Hepatocyte (in vitro differentiated cells): ENCODE results near the gene STOM.

Experiments
- EZH2 ChIP-seq: fragments of 200-600 bp; sonication (generic); IDR thresholded peaks from 2 replicates; pipeline ENCODE4 v1.6.1; 2016; ENCODE audit warnings: antibody characterized with exemption, mild to moderate bottlenecking, borderline replicate concordance
- EZH2phosphoT487 ChIP-seq: fragments of 200-600 bp; sonication (generic); IDR thresholded peaks from one replicate; pipeline ENCODE4 v1.6.1; 2018; ENCODE audit warnings: antibody characterized with exemption, mild to moderate bottlenecking, low read depth, moderate library complexity; ENCODE audit not compliant: unreplicated experiment, severe bottlenecking
- TF ChIP-seq, protein P1 (sequence below): fragments of 200-600 bp; sonication (generic); IDR thresholded peaks from 2 replicates; pipeline ENCODE4 v1.5.1; 2016; ENCODE audit warnings: antibody characterized with exemption, mild to moderate bottlenecking; ENCODE audit not compliant: poor library complexity

DNA sequence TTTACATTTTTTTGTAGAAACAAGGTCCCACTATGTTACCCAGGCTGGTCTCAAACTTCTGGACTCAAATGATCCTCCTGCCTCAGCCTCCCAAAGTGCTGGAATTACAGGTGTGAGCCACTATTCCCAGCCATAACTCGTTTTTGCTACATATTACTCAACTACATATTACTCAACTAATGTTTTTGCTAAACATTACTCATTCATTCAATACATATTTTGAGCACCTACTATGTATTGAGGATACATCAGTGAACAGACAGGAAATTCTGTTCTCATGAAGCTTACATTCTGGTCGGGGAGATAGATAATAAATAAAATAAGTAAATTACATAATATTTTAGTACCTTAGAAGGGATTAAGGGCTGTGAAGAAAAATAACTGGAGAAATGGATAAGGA lies 34.9 kb upstream of the STOM start:
- TF ChIP-seq, protein P1, sequence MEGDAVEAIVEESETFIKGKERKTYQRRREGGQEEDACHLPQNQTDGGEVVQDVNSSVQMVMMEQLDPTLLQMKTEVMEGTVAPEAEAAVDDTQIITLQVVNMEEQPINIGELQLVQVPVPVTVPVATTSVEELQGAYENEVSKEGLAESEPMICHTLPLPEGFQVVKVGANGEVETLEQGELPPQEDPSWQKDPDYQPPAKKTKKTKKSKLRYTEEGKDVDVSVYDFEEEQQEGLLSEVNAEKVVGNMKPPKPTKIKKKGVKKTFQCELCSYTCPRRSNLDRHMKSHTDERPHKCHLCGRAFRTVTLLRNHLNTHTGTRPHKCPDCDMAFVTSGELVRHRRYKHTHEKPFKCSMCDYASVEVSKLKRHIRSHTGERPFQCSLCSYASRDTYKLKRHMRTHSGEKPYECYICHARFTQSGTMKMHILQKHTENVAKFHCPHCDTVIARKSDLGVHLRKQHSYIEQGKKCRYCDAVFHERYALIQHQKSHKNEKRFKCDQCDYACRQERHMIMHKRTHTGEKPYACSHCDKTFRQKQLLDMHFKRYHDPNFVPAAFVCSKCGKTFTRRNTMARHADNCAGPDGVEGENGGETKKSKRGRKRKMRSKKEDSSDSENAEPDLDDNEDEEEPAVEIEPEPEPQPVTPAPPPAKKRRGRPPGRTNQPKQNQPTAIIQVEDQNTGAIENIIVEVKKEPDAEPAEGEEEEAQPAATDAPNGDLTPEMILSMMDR: no peak
- no peak for TF ChIP-seq EZH2phosphoT487
- no peak for TF ChIP-seq EZH2
